GM21723 (cell line): ENCODE measurements around the gene ITGAL.
"Not testable (repeated sequence)": the region's sequence is repeated elsewhere in the genome, so short reads cannot be mapped to it uniquely, and the experiment has no call there.

Experiments
- ATAC-seq: cut with Tn5 transposase; IDR thresholded peaks from one replicate; pipeline ENCODE4 v1.9.1; 2021; ENCODE audit warnings: mild to moderate bottlenecking, moderate library complexity; ENCODE audit not compliant: unreplicated experiment

The ITGAL gene

DNA sequence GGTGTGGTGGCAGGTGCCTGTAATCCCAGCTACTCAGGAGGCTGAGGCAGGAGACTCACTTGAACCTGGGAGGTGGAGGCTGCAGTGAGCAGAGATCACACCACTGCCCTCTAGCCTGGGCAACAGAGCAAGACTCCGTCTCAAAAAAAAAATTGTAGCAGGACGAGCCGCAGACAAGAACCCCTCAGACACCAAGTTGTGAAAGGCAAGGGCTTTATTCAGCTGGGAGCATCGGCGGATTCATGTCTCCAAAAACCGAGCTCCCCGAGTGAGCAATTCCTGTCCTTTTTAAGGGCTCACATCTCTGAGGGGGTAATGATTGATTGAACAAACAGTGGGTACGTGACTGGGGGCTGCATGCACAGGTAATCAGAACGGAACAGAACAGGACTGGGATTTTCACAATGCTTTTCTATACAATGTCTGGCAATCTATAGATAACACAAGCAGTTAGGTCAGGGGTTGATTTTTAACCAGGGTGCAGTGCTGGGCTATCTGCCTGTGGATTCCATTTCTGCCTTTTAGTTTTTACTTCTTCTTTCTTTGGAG lies 68.4 kb downstream of the ITGAL start:
- ATAC-seq: not testable (repeated sequence)

DNA sequence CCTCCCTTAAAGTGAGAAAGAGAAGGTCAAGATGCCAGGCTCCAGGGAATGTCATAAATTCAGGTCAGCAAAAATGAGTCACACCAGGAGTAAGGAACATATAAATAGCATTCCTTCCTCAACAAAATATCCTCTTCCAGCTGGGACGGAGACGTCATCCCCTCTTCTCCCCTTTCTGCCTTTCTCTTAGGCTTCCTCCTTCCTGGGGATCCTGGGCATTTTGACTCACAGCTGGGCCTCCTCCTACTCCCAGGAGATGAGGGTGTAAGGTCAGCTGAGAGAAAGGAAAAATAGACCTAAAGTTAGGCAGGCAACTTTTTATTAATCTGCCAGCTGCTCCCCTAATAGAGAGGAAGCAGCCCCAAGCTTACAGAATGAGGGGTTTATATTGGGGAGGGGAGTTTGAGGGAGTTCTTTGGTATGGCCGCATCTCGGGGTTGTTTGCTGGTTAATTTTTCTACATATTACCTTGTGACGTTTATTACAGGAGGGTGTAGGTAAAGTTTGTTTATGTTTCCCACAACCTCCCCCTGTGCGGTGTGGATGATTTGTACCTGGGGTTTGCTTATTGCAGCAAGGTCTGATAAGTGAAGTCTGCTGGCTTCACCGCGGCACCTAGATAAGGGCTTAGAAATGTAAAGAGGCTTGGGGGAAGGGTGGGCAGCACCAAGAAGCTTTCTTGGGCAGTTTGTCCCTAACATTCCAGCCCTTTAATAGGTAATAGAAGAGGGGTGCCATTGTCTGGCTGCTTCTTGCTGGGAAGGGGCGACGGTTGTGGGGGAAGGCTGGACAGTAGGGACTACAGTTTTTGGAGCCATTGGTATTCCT lies 69.2 kb downstream of the ITGAL start:
- no peak for ATAC-seq

DNA sequence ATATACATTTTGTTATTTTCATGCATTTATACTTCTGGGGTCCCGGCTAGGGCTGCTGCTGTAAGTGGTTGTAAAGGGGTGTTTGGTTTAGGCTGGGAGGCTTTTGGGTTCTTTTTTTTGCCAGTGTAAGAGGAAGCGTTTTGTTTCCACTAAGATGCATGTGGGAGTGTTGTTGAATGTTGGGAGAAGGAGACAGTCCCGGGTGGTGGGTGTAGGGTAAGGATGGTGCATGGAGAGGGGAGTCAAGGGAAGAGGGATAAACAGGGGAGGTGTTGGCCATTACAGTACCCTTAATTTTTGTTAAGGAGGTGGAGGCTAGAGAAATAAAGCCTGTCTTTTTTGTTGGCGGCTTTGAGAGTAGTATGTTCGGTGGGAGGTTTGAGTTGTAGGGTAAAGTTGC lies 70.5 kb downstream of the ITGAL start:
- no peak for ATAC-seq

DNA sequence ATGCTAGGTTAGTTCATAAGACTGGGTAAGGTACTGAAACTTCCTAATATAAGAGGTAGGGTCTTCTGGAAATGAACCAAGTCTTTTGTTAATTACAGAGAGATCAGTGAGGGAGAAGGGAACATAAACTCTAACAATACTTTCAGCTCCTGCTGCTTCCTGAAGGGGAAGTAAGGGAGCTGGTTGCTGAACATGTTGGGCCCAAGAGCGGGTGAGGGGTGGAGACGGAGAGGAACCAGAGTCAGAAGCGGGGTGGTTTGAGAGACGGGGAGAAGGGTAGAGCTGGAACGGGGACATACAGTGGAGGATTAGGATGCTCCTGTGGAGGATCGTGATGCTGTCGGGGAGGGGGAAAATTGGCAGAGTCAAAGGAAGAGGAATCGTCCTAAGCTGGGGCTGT lies 73.6 kb downstream of the ITGAL start:
- ATAC-seq: no peak

DNA sequence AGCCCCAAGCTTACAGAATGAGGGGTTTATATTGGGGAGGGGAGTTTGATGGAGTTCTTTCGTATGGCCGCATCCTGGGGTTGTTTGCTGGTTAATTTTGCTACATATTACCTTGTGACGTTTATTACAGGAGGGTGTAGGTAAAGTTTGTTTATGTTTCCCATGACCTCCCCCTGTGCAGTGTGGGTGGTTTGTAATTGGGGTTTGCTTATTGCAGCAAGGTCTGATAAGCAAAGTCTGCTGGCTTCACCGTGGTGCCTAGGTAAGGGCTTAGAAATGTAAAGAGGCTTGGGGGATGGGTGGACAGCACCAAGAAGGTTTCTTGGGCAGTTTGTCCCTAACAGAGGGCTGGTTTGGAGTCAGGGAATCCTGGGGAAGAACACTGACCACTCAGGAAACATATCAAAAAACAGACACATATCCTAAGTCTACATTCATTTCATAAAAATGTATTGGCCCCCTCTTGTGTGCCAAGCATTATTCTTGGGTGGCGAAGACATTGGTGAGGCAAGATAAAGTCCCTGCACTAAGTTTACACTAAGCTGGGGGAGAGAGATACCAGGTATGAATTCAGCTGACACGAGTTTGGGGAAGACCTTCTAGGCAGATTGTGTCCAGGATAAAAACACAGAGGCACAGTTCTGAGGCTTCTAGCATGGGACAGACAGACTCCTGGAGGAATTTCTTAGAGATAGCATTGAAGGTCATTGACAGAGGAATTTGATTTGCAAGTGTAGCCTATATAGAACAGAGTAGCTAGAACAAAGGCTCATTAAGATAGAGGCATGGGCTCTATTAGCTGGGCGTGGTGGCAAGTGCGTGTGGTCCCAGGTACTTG lies 76.1 kb downstream of the ITGAL start:
- ATAC-seq: no peak

DNA sequence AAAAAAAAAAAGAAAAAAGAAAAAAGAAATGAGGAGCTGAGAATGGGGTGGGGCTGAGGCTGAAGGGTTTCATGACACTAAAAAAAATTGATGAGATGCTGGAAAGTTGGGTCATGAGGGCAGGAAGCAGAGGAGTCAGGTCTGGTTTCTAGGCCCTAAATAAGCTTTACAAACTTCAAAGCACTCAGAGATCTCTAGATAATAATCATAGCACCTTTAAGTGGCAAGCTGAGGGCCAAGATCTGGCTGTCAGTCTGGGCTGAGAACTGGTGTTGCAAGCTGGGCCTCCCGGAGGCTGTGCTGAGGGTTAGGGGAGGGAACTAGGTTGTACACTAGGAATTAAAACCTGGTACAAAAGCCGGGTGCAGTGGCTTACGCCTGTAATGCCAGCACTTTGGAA lies 79.2 kb downstream of the ITGAL start:
- ATAC-seq: no peak

DNA sequence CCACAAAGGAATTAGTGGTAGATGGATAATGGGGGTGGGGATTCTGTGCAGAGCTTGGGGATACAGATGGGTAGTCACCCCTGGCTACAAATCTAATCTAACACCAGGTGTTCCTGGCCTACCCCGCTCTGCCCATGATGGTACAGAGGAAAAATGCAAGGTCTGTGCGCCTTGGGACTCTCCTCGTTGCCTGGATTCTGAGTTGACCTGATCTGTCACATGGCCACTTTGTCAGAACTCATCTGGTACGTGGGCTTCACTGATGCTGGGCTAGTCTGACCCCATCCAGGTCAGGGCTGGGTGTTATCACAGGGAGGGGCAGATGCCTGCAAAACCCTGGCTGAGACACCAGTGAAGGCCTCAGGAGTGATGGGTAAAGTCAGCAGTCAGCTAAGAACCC lies 80.4 kb downstream of the ITGAL start:
- no peak for ATAC-seq

DNA sequence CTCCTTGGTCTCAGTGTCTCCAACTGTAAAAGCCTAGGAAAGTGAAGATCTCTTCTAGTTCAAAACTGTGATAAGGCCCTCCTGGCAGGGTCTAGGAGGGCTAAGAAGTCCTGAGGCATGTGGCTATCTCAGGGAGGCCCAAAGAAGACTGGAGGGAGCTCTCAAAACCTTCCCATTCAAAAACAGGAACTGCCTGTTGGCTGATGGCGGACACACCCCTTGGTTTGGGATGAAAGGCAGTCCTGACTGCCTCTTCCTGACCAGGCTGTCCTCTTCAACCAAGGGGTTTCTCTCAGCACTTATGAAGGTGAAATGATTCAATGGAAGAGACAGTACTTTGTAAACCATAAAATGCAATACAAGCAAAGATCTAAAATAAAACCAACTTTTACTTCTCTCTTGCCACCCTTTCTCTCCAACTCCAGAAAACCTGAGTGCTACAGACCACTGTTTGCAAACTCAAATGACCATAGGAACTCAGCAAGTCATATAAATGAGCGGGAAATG lies 80.9 kb downstream of the ITGAL start:
- no peak for ATAC-seq

DNA sequence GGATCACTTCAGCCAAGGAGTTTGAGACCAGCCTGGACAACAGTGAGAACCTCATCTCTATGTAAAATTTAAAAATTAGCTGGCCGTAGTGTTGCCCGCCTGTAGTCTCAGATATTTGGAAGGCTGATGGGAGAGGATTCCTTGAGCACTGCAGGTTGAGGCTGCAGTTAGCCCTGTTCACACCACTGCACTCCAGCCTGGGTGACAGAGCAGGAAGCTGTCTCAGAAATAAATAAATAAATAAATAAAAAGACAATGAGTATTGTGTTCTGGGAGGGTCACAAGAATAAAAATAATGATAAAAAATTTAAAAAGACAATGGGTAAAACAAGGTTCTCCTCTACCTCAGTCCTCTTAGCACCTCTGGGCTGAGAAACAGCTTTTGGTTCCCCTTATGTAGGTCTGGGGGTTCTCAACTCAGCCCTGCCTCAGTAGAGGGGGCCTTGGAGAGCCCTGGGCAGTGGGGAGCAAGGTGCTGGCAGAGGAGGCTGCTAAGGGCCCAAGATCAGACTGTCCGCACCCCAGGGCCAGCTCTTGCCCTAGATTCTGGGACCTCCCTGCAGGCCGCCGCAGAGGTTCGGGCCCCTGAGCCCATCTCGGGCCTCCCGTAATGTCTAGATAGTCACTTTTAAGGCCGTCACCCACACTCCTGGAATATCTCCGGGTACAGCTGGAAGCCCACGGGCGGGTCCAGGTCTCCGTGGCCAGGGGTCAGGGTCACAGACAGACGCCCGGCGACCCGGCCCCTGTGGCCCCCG lies 82.2 kb downstream of the ITGAL start:
- ATAC-seq: no peak

DNA sequence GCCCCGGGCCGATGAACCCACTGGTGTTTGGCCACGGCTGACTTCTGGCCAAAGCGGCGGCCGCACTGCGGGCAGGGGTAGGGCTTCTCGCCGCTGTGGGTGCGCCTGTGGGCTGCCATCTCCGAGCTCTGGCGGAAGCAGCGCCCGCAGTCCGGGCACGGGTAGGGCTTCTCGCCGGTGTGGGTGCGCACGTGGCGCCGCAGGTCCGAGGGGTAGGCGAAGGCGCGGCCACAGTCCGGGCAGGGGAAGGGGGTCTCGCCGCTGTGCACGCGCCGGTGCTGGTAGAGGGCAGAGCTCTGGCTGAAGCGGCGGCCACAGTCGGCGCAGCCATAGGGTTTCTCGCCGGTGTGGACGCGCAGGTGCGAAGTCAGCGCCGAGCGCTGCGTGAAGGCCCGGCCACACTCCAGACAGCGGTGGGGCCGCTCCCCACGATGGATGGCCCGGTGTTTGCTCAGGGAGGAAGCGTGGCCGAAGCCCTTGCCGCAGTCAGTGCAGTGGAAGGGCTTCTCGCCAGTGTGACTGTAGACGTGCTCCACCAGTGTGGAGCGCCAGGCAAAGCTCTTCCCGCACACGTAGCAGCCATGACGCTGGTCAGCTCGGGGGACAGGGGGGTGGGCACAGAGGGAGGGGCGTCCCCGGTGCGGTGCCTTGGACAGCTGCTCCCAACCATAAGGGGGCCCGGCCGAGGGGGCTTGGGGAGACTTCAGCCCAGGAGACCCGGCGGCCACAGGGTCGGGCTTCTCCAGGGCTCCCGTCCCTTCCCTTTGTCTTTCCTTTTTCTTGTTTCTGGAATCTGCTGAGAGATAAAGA lies 83.0 kb downstream of the ITGAL start:
- ATAC-seq: no peak

DNA sequence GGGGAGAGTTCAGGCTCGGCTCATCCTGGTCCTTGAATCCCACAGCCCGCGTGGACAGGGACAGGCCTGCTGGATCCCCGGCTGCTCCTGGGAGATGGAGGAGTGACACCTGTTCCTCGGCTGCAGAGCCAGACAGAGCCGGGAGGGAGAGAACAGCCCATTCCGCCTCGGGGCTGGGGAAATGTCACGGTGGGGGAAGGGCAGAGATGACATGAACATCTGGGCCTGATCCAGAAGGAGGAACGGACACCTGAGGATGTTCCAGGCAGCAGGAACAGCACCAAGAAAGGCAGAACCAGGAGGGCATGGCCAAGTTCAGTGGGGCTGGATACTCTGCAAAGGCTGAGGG lies 83.6 kb downstream of the ITGAL start:
- no peak for ATAC-seq

DNA sequence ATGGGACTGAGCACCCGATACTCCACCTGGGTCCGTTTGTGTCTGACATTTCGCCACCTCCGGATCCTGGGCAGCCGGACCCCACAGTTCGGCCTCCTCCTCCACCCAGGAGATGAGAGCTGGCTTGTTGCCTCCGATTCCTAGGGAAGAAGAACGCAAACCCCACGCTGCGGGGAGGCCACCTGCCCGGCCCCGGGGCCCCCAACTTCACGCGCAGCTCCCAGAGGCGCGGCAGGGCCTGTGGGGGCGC lies 85.1 kb downstream of the ITGAL start:
- peak; percentile 4 for ATAC-seq

DNA sequence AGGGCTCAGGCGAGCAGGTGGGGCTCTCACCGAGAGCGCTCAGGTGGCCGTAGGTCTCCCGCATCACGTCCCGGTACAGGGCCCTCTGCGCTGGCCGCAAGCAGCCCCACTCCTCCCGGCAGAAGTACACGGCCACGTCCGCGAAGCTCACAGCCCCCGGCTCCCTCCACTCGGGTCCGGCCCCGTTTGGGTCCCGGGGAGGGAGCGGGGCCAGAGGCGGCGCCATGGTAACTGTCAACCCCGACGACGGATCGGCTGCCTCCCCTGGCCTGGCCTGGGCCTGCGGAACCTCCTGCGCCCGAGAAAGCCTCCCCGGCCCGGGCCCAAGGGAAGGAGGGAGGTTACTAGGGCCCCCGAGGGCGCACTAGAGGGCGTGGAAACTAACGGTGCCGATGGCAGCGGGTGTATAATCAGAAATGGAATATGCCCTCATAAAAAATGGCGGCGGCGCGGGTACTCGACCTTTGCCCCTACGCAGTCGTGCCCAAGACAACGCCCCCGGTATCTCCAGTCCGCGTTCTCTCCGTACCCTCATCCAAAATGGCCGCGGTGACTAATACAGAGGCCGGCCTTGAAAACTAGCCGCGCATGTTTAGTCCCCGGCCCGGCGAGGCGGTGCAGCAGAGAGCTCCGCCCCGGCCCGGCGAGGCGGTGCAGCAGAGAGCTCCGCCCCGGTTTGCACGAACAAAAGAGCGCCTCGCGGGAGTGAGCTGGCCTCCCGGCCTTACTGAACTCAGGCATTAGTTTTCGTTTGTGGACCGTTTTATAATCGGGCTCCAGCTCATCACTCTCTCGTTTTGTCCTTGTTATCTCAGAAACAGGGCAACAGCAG lies 85.6 kb downstream of the ITGAL start, which contains the start of gene ZNF764:
TSS of gene ZNF764 (minus strand) at position 418 of the 832 bp plus-strand sequence. CDS start at position 226, 192 bp downstream.
- ATAC-seq: peak; percentile 81

DNA sequence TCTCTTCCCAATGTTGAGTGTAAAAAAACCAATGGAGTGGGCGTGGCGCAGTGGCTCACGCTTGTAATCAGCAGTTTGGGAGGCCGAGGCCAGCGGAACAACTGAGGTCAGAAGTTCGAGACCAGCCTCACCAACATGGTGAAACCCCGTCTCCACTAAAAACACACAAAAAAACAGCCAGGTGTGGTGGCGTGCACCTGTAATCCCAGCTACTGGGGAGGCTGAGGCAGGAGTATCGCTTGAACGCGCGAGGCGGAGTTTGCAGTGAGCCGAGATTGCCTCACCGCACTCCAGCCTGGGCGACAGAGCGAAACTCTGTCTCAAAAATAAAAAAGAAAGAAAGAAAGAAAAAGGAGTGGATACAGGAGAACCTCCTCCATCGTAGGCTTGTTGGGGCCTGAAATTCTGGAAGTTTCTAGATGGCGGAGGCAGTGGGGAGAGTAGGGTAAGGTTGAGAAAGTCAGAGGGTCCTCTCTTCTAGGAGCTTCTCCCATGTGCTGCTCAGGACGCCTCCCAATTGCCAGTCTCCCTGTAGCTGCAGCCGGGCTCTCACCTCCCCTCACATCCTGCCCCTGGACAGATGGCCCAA lies 86.3 kb downstream of the ITGAL start:
- no peak for ATAC-seq

DNA sequence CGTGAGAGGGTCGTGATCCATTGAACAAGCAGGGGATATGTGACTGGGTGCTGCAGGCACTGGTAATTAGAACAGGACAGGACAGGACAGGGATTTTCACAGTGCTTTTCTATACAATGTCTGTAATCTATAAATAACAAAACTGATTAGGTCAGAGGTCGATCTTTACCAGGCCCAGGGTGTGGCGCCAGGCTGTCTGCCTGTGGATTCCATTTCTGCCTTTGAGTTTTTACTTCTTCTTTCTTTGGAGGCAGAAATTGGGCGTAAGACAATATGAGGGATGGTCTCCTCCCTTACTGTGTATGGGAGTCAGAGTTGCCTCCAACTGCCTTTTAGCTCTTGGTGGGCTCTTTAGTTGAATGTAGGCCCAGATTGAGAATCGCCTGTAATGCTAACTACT lies 87.1 kb downstream of the ITGAL start:
- ATAC-seq: no peak

DNA sequence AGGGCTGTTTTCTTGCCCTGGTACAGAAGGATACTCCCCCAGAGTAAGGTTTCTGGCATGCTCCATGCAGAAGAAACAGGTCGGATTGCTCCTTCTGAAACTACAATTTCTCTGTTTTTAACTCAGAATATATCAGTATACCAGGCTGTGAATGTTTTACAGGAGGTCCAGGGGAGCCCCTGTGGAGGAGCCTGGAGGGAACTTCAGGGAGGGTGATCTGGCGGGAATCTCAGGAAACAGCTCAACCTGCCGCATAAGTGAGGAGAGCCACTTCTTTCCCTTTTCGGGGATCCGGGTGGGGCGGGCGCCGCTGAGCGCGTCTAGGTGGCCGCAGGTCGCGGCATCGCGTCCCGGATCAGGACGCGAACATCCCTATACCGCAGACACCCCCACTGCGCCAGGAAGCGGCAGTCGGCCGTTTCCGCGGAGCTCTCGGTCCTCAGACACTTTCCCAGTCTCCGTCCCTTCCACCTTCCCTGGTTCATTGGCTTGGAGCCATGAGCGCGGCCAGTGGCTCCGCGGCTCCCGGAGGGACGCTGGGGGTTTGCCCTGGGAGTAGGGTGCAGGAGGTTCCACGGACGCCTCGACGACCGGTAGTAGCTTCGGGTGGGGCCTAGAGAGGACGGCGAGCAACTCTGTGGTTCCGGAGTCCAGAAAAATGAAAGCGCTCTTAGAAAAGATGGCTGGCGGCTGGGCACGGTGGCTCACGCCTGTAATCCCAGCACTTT lies 88.7 kb downstream of the ITGAL start:
- ATAC-seq: no peak

DNA sequence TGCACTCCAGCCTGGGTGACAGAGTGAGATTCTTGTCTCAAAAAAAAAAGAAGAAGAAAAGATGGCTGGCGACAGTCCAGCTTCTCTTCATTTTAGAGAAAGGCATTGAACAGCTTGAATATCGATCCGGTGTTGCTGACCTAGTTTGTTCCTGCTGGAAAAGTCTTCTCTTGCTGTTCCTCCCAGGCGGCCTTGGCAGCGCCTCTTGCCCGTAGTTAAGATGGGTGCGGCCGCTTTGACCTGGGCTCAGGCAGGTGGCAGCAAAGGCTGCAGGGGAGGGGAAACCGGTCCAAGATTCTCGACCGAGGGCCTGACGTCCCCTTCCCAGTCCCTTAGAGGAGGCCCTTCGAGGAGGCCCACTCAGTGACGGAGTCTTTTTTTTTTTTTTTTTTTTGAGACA lies 89.5 kb downstream of the ITGAL start:
- no peak for ATAC-seq

DNA sequence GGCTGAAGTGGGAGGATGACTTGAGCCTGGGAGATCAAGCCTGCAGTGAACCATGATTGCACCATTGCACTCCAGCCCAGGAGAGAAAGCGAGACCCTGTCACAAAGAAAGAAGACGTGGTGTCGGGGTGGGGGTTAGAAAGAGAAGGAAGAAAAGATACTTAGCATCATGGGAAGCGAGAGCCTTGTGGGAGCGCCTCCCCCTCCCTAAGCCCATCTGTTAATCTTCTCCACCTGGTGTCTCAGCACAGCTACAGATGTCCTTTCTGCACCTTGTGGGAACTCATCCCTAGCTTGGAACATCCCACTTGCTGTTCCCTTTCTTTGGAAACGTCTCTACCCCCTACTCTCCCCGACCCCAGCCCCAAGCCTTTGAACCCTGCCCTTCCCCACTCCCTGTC lies 93.0 kb downstream of the ITGAL start:
- ATAC-seq: no peak
